SK-N-MC (cell line): ENCODE data around the gene ACP7.

Experiments
- EZH2 ChIP-seq: fragments of 200-600 bp; sonication (generic); IDR thresholded peaks from one replicate; pipeline ENCODE4 v1.6.1; 2017; ENCODE audit warnings: antibody characterized with exemption
- FOXP2 ChIP-seq: optimal IDR thresholded peaks from 2 replicates; pipeline ENCODE3; 2011; ENCODE audit warnings: mild to moderate bottlenecking, moderate library complexity; ENCODE audit not compliant: insufficient read depth; ENCODE audit errors: extremely low read length, control extremely low read depth
- POLR2AphosphoS5 ChIP-seq: IDR thresholded peaks from 2 replicates; pipeline ENCODE4 v1.6.1; 2012; ENCODE audit warnings: mild to moderate bottlenecking, low read depth, low read length, borderline replicate concordance

- TF ChIP-seq POLR2AphosphoS5, result no peak
- TF ChIP-seq EZH2, result no peak
- TF ChIP-seq FOXP2, result no peak
Observed at GRCh38 chr19:39144290-39145071, 60.3 kb downstream of the ACP7 start.
